ENCODE measurements around the gene TMEM232.
"Not testable (repeated sequence)": the region's sequence is repeated elsewhere in the genome, so short reads cannot be mapped to it uniquely, and the experiment has no call there.

Gene TMEM232

GRCh38 chr5:110618941-110619340 is 107.5 kb downstream of the TMEM232 start:
- no peak for DNase-seq

- DNase-seq = no peak
Observed at GRCh38 chr5:110616009-110616408, 110.5 kb downstream of the TMEM232 start.

GRCh38 chr5:110612794-110613247 is 113.7 kb downstream of the TMEM232 start:
- no peak for DNase-seq

- no peak for DNase-seq
Observed at GRCh38 chr5:110611817-110612216, 114.7 kb downstream of the TMEM232 start.

- DNase-seq = no peak
Observed at GRCh38 chr5:110594866-110595265, 131.6 kb downstream of the TMEM232 start.

GRCh38 chr5:110590187-110590586 is 136.3 kb downstream of the TMEM232 start:
- DNase-seq = no peak

GRCh38 chr5:110588286-110588980 is 138.0 kb downstream of the TMEM232 start:
- no peak for DNase-seq

- DNase-seq = no peak
Observed at GRCh38 chr5:110580625-110581024, 145.8 kb downstream of the TMEM232 start.

GRCh38 chr5:110572729-110573128 is 153.7 kb downstream of the TMEM232 start:
- DNase-seq = no peak

GRCh38 chr5:110562191-110562590 is 164.3 kb downstream of the TMEM232 start:
- DNase-seq = no peak

- no peak for DNase-seq
Observed at GRCh38 chr5:110561510-110561909, 165.0 kb downstream of the TMEM232 start.

- no peak for DNase-seq
Observed at GRCh38 chr5:110549301-110549700, 177.2 kb downstream of the TMEM232 start.

- no peak for DNase-seq
Observed at GRCh38 chr5:110548171-110548570, 178.3 kb downstream of the TMEM232 start.

GRCh38 chr5:110547495-110547894 is 179.0 kb downstream of the TMEM232 start:
- no peak for DNase-seq

- no peak for DNase-seq
Observed at GRCh38 chr5:110545716-110546115, 180.8 kb downstream of the TMEM232 start.

- no peak for DNase-seq
Observed at GRCh38 chr5:110544603-110545002, 181.9 kb downstream of the TMEM232 start.

- DNase-seq = no peak
Observed at GRCh38 chr5:110542949-110543348, 183.5 kb downstream of the TMEM232 start.

- no peak for DNase-seq
Observed at GRCh38 chr5:110536120-110537115, 190.1 kb downstream of the TMEM232 start.

GRCh38 chr5:110535146-110535545 is 191.3 kb downstream of the TMEM232 start:
- not testable (repeated sequence) for DNase-seq

- DNase-seq = no peak
Observed at GRCh38 chr5:110525762-110526161, 200.7 kb downstream of the TMEM232 start.

GRCh38 chr5:110517396-110517795 is 209.1 kb downstream of the TMEM232 start:
- no peak for DNase-seq

- DNase-seq = no peak
Observed at GRCh38 chr5:110514030-110514429, 212.4 kb downstream of the TMEM232 start.

GRCh38 chr5:110512266-110512665 is 214.2 kb downstream of the TMEM232 start:
- no peak for DNase-seq

GRCh38 chr5:110510146-110510545 is 216.3 kb downstream of the TMEM232 start:
- DNase-seq = no peak
